ENCODE measurements around the gene MPZL2.

Gene MPZL2

GRCh38 chr11:118215765-118216164, 48.3 kb downstream of the MPZL2 start:
- in situ Hi-C loops (cut with HindIII; ENCODE audit: low sequenced_read_pairs) = no loop called here
- H3K4me3 ChIP-seq (ENCODE audit: low read depth, low read length) = no peak overlapping the region
- no peak for TF ChIP-seq CTCF (IDR thresholded peaks at IDR 0.05; ENCODE audit: low read depth, low read length)
- DNase-seq (ENCODE audit: low read depth, low spot score) = no peak

GRCh38 chr11:118215262-118215661, 48.8 kb downstream of the MPZL2 start:
- no peak overlapping the region for H3K4me3 ChIP-seq (ENCODE audit: low read depth, low read length)
- TF ChIP-seq CTCF (IDR thresholded peaks at IDR 0.05; ENCODE audit: low read depth, low read length) = no peak
- in situ Hi-C loops (cut with HindIII; ENCODE audit: low sequenced_read_pairs) = no loop called here
- no peak for DNase-seq (ENCODE audit: low read depth, low spot score)

GRCh38 chr11:118214210-118214914, 49.7 kb downstream of the MPZL2 start:
- in situ Hi-C loops (cut with HindIII; ENCODE audit: low sequenced_read_pairs) = no loop called here
- TF ChIP-seq CTCF (IDR thresholded peaks at IDR 0.05; ENCODE audit: low read depth, low read length) = no peak
- no peak overlapping the region for H3K4me3 ChIP-seq (ENCODE audit: low read depth, low read length)
- DNase-seq (ENCODE audit: low read depth, low spot score) = no peak

- no peak overlapping the region for H3K4me3 ChIP-seq (ENCODE audit: low read depth, low read length)
- in situ Hi-C loops (cut with HindIII; ENCODE audit: low sequenced_read_pairs) = no loop called here
- DNase-seq (ENCODE audit: low read depth, low spot score) = no peak
- no peak for TF ChIP-seq CTCF (IDR thresholded peaks at IDR 0.05; ENCODE audit: low read depth, low read length)
Measured at GRCh38 chr11:118213781-118214180, 50.3 kb downstream of the MPZL2 start.

- TF ChIP-seq CTCF (IDR thresholded peaks at IDR 0.05; ENCODE audit: low read depth, low read length) = no peak
- DNase-seq (ENCODE audit: low read depth, low spot score) = no peak
- in situ Hi-C loops (cut with HindIII; ENCODE audit: low sequenced_read_pairs) = no loop called here
- no peak overlapping the region for H3K4me3 ChIP-seq (ENCODE audit: low read depth, low read length)
Measured at GRCh38 chr11:118213201-118213600, 50.9 kb downstream of the MPZL2 start.

- no peak for DNase-seq (ENCODE audit: low read depth, low spot score)
- TF ChIP-seq CTCF (IDR thresholded peaks at IDR 0.05; ENCODE audit: low read depth, low read length) = no peak
- no peak overlapping the region for H3K4me3 ChIP-seq (ENCODE audit: low read depth, low read length)
- in situ Hi-C loops (cut with HindIII; ENCODE audit: low sequenced_read_pairs) = no loop called here
Measured at GRCh38 chr11:118212781-118213191, 51.3 kb downstream of the MPZL2 start.

Data from astrocyte of the spinal cord (primary cell).